Mesendoderm (in vitro differentiated cells): ENCODE data around the gene ARHGAP5.
A peak's percentile ranks its signal among the peaks of the same experiment; 100 is the strongest.

Experiments used
- DNase-seq: peaks from one replicate; pipeline ENCODE4 v3.0.0; 2013
- H2AK5ac ChIP-seq: 2 replicates; pipeline ENCODE4 v1.6.1; 2013; ENCODE audit warnings: low read length, inconsistent platforms
- H2BK120ac ChIP-seq: 2 replicates; pipeline ENCODE4 v1.6.1; 2013; ENCODE audit warnings: low read depth, mild to moderate bottlenecking, low read length, moderate library complexity, mixed read lengths
- H2BK15ac ChIP-seq: replicated peaks from 2 replicates; pipeline ENCODE4 v1.6.1; 2013; ENCODE audit warnings: low read depth, mild to moderate bottlenecking, moderate library complexity
- H2BK5ac ChIP-seq: 2 replicates; pipeline ENCODE4 v1.6.1; 2013; ENCODE audit warnings: low read length, inconsistent platforms
- H3K18ac ChIP-seq: 2 replicates; pipeline ENCODE4 v1.6.1; 2013; ENCODE audit warnings: mild to moderate bottlenecking, low read length, mixed read lengths
- H3K23ac ChIP-seq: one replicate; pipeline ENCODE4 v1.6.1; 2013; ENCODE audit warnings: low read length
- H3K27ac ChIP-seq: 2 replicates; pipeline ENCODE4 v1.5.1; 2013; ENCODE audit warnings: low read depth, mild to moderate bottlenecking, inconsistent platforms, low read length, moderate library complexity
- H3K27me3 ChIP-seq: 2 replicates; pipeline ENCODE4 v1.6.1; 2013; ENCODE audit warnings: low read length, control low read depth, mild to moderate bottlenecking, inconsistent platforms; ENCODE audit not compliant: insufficient read depth, poor library complexity
- H3K36me3 ChIP-seq: 2 replicates; pipeline ENCODE4 v1.6.1; 2013; ENCODE audit warnings: low read length, inconsistent platforms; ENCODE audit not compliant: control insufficient read depth, insufficient read depth
- H3K4ac ChIP-seq: one replicate; pipeline ENCODE4 v1.6.1; 2013; ENCODE audit warnings: low read depth, mild to moderate bottlenecking, low read length, moderate library complexity
- H3K4me1 ChIP-seq: 2 replicates; pipeline ENCODE4 v1.6.1; 2013; ENCODE audit warnings: low read depth, low read length, inconsistent platforms; ENCODE audit not compliant: control insufficient read depth
- H3K4me2 ChIP-seq: 2 replicates; pipeline ENCODE4 v1.6.1; 2013; ENCODE audit warnings: low read length
- H3K4me3 ChIP-seq: 2 replicates; pipeline ENCODE4 v1.5.1; 2013; ENCODE audit warnings: mild to moderate bottlenecking, low read length
- H3K56ac ChIP-seq: one replicate; pipeline ENCODE4 v1.6.1; 2013; ENCODE audit warnings: low read length
- H3K79me1 ChIP-seq: 2 replicates; pipeline ENCODE4 v1.6.1; 2013; ENCODE audit warnings: low read length, inconsistent platforms
- H3K79me2 ChIP-seq: 2 replicates; pipeline ENCODE4 v1.6.1; 2013; ENCODE audit warnings: mild to moderate bottlenecking, low read length; ENCODE audit not compliant: control insufficient read depth, insufficient read depth
- H3K9ac ChIP-seq: 2 replicates; pipeline ENCODE4 v1.6.1; 2013; ENCODE audit warnings: low read length, inconsistent platforms
- H4K5ac ChIP-seq: one replicate; pipeline ENCODE4 v1.6.1; 2013; ENCODE audit warnings: low read length
- H4K8ac ChIP-seq: one replicate; pipeline ENCODE4 v1.6.1; 2013; ENCODE audit warnings: low read depth, mild to moderate bottlenecking, control low read depth, low read length, moderate library complexity
- WGBS: extraction: QIAGEN DNeasy Blood & Tissue Kit; methylation state at CpG from one replicate; pipeline ENCODE4 v1.1.7; 2013; ENCODE audit warnings: low lambda C conversion rate, missing lambda C conversion rate; ENCODE audit not compliant: insufficient coverage; ENCODE audit errors: extremely low coverage; 5-methylcytosine and 5-hydroxymethylcytosine counted together

The ARHGAP5 gene

DNA sequence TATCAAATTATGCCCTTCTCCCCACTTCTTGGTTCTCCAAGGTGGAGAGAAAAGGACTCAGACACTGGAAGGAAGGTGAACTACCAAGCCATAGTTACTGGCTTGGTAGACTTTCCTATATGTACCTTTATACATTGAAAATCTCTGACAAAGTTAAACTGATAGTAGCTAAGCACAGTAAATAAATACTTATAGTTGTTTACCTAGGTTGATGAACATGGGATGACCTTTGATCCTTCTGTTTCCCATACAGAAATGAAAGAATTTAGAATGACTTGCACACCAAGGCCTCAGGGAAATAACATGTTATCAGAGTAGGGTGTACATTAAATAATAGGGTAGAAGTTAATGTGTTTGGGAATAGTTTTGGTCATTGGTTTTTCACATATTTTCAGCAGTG is 6.7 kb downstream of the ARHGAP5 start:
- H3K4me2 ChIP-seq = no peak overlapping the region
- no peak overlapping the region for H2BK15ac ChIP-seq
- no peak overlapping the region for H3K56ac ChIP-seq
- H4K8ac ChIP-seq = no peak overlapping the region
- no peak overlapping the region for H4K5ac ChIP-seq
- no peaks in the 10 kb centered on the region for H3K27me3 ChIP-seq
- H3K79me2 ChIP-seq = peaks cover 37% of the 10 kb centered on the region
- no peak overlapping the region for H3K27ac ChIP-seq
- no peak overlapping the region for H3K4ac ChIP-seq
- H3K9ac ChIP-seq = no peak overlapping the region
- no peak overlapping the region for H3K23ac ChIP-seq
- no peaks in the 10 kb centered on the region for H3K79me1 ChIP-seq
- no peak overlapping the region for H3K18ac ChIP-seq
- no peak overlapping the region for H2BK120ac ChIP-seq
- H3K4me3 ChIP-seq = no peak overlapping the region
- no peaks in the 10 kb centered on the region for H3K36me3 ChIP-seq
- no peak overlapping the region for H2BK5ac ChIP-seq
- no peak overlapping the region for H2AK5ac ChIP-seq
- H3K4me1 ChIP-seq = no peaks in the 10 kb centered on the region
- no peak for DNase-seq

DNA sequence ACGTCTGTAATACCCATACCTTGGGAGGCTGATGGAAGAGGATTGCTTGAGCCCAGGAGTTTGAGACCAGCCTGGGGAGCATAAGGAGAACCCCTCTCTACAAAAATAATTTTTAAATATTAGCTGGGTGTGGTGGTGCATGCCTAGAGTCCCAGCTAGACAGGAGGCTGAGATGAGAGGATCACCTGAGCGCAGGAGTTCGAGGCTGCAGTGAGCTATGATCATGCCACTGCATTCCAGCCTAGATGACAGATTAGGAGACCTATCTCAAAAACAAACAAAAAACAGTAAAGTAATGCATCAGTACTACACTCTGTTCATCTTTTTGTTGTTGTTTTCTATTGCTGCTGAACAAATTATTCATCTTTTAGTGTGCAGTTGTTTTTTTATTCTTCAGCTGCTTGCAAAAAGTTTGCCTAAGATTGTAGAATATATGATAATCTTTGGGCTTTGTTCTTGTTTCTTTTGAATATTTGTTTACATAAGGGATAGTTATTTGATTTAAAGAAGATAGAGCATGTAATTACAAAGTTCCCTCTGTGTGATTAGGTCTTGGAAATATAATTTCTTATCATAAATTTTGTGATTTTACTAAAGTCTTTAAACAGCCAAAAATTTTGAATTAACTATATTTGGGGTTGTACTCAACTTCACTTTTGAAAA is 8.2 kb downstream of the ARHGAP5 start:
- Histone ChIP-seq H3K79me1 (no peaks in the 10 kb centered on the region), H4K5ac (no peak overlapping the region), H3K27ac (no peak overlapping the region), H2BK5ac (no peak overlapping the region), H2BK15ac (no peak overlapping the region), H3K23ac (no peak overlapping the region), H3K9ac (no peak overlapping the region), H3K36me3 (no peaks in the 10 kb centered on the region), H3K4me1 (no peaks in the 10 kb centered on the region), H3K56ac (no peak overlapping the region), H3K27me3 (no peaks in the 10 kb centered on the region), H3K18ac (no peak overlapping the region), H3K4me2 (no peak overlapping the region), H3K79me2 (peaks cover 33% of the 10 kb centered on the region), H2BK120ac (no peak overlapping the region), H3K4me3 (no peak overlapping the region), H3K4ac (no peak overlapping the region), H4K8ac (no peak overlapping the region), H2AK5ac (no peak overlapping the region)
- no CpG with 5 or more reads among the region's 3 CpGs for WGBS
- DNase-seq = peak; percentile 11

DNA sequence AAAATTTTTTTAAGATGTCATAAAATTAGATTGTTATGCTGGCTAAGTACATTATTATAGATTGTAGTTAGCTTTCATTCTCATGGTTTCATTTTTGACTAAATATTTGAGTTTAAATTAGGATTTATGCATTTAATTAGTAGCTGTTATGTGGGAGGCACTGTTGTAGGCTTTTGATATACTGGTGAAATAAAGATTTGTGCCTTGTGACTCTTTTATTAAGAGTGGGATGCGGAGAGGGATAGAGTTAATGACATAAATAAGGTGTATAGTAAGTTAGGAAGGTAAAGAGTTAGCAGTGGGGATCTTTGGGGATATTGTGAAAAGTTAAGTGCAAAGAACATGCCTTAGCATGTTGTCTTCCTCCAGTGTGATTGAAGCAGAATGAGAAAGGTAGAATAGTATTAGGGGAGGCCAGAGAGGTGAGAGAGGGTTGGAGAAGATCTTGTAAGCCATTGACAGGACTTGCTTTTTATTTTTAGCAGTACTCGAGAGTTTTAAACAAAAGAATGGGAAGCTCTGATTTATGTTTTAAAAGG is 8.8 kb downstream of the ARHGAP5 start:
- Histone ChIP-seq H4K8ac (no peak overlapping the region), H2BK15ac (no peak overlapping the region), H2AK5ac (no peak overlapping the region), H2BK5ac (no peak overlapping the region), H3K36me3 (no peaks in the 10 kb centered on the region), H3K27me3 (no peaks in the 10 kb centered on the region), H3K18ac (no peak overlapping the region), H3K4ac (no peak overlapping the region), H3K4me3 (no peak overlapping the region), H3K79me1 (no peaks in the 10 kb centered on the region), H3K4me2 (no peak overlapping the region), H3K23ac (no peak overlapping the region), H3K56ac (peak overlapping the region; percentile 26), H3K4me1 (no peaks in the 10 kb centered on the region), H4K5ac (no peak overlapping the region), H2BK120ac (no peak overlapping the region), H3K9ac (no peak overlapping the region), H3K27ac (peak overlapping the region; percentile 78), H3K79me2 (peaks cover 30% of the 10 kb centered on the region)
- WGBS = 100% methylated on average over 1 of the region's 2 CpGs
- no peak for DNase-seq

DNA sequence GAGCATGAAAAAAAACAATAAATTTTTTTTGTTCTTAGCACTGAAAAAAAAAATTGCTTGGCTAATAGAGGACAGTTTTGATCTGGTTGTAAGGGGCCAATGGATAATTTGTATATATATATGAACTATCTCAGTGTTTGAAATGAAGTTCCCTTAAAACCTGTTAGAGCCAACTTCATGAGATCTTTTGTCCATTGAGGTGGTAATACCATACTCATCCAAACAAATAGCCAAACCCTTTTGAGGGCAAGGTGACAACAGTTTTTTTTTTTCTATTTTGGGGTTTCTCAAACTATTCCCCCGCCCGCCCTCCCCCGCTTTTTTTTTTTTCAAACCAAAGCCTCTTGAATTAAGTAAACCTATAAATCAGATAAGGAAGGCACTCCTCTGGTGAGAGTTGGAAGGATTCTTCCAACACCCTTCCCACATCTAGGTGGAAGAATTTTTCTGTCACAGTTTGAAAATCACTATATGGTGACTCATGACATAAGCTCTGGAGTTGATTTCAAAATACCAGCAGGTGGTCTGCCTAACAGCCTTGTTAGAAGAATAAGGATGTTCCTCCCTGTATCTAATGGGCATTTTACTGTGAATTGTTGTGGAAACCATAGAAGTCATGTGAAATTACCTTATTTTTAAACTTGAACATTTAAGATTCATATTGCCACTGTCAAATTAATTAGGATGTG is 10.2 kb downstream of the ARHGAP5 start:
- no peak overlapping the region for H3K56ac ChIP-seq
- DNase-seq = peak; percentile 97
- H3K4me2 ChIP-seq = no peak overlapping the region
- H2AK5ac ChIP-seq = no peak overlapping the region
- H3K27ac ChIP-seq = no peak overlapping the region
- no peak overlapping the region for H3K4me3 ChIP-seq
- H2BK5ac ChIP-seq = no peak overlapping the region
- WGBS = no CpG with 5 or more reads among the region's 3 CpGs
- H4K8ac ChIP-seq = no peak overlapping the region
- no peak overlapping the region for H3K9ac ChIP-seq
- H3K23ac ChIP-seq = no peak overlapping the region
- no peak overlapping the region for H2BK120ac ChIP-seq
- no peak overlapping the region for H4K5ac ChIP-seq
- no peaks in the 10 kb centered on the region for H3K27me3 ChIP-seq
- no peaks in the 10 kb centered on the region for H3K4me1 ChIP-seq
- H3K79me2 ChIP-seq = peaks cover 25% of the 10 kb centered on the region
- H3K4ac ChIP-seq = no peak overlapping the region
- H3K18ac ChIP-seq = no peak overlapping the region
- H2BK15ac ChIP-seq = no peak overlapping the region
- no peaks in the 10 kb centered on the region for H3K36me3 ChIP-seq
- no peaks in the 10 kb centered on the region for H3K79me1 ChIP-seq

DNA sequence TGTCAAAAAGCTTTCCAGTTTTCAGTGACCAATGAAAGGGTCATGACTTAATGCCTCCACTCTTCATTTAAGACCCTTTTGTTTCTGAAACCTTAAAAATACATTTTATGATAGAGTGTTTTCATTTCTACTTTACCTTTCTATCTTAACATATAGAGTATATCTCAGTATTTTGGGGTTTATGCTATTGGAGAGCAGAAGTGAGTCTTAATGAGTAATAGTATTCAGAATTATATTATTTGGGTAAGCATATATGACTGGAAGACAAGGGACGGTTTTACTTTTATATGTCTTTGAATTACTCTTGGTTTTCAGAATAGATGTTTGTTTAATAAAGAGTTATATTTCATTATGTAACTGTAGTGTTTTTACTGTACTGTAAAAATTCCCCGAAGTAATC is 10.8 kb downstream of the ARHGAP5 start:
- no peak overlapping the region for H3K27ac ChIP-seq
- H3K18ac ChIP-seq = no peak overlapping the region
- DNase-seq = no peak
- H2BK15ac ChIP-seq = no peak overlapping the region
- no peak overlapping the region for H4K8ac ChIP-seq
- H3K4me2 ChIP-seq = no peak overlapping the region
- no peak overlapping the region for H2AK5ac ChIP-seq
- H3K79me2 ChIP-seq = peaks cover 20% of the 10 kb centered on the region
- H3K23ac ChIP-seq = no peak overlapping the region
- H3K4me3 ChIP-seq = no peak overlapping the region
- H3K36me3 ChIP-seq = no peaks in the 10 kb centered on the region
- H3K56ac ChIP-seq = no peak overlapping the region
- H3K79me1 ChIP-seq = no peaks in the 10 kb centered on the region
- H4K5ac ChIP-seq = no peak overlapping the region
- no peaks in the 10 kb centered on the region for H3K27me3 ChIP-seq
- no peak overlapping the region for H2BK120ac ChIP-seq
- no peak overlapping the region for H3K4ac ChIP-seq
- H3K4me1 ChIP-seq = no peaks in the 10 kb centered on the region
- H3K9ac ChIP-seq = no peak overlapping the region
- no peak overlapping the region for H2BK5ac ChIP-seq
- WGBS = no CpG with 5 or more reads among the region's 2 CpGs
